ENCODE measurements around the gene PIK3CD.
A peak's percentile ranks its signal among the peaks of the same experiment; 100 is the strongest.
"Not testable (repeated sequence)": the region's sequence is repeated elsewhere in the genome, so short reads cannot be mapped to it uniquely, and the experiment has no call there.

The PIK3CD gene

DNA sequence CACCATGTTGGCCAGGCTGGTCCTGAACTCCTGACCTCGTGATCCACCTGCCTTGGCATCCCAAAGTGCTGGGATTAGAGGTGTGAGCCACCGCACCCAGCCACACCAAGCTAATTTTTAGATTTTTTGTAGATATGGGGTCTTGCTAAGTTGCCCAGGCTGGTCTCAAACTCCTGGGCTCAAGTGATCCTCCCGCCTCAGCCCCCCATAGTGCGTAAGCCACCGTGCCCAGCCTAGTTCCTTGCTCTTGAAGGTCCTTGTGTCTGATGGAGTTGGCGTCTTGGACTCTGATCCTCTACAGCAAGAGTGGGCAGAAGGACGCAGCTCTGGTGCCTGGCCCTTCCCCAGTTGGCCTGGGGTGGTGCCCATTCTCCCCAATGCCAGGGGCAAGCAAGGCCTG lies 24.6 kb downstream of the PIK3CD start:
- not testable (repeated sequence) for H3K27me3 Mint-ChIP-seq (ENCODE audit: low read depth); DNase-seq (ENCODE audit: low spot score); H3K9me3 Mint-ChIP-seq; H3K27ac Mint-ChIP-seq; H3K4me3 Mint-ChIP-seq
- Mint-ChIP-seq H3K4me1 (ENCODE audit: low read depth) (peaks cover 33% of the 10 kb centered on the region), H3K36me3 (ENCODE audit: low read depth) (peaks cover 49% of the 10 kb centered on the region)

GRCh38 chr1:9676815-9677393 lies 25.4 kb downstream of the PIK3CD start:
- Mint-ChIP-seq H3K4me3 (no peak overlapping the region), H3K27ac (peak overlapping the region; percentile 5), H3K9me3 (no peaks in the 10 kb centered on the region), H3K36me3 (ENCODE audit: low read depth) (peaks cover 43% of the 10 kb centered on the region), H3K4me1 (ENCODE audit: low read depth) (peaks cover 31% of the 10 kb centered on the region), H3K27me3 (ENCODE audit: low read depth) (no peaks in the 10 kb centered on the region)
- DNase-seq (ENCODE audit: low spot score): no peak

- H3K36me3 Mint-ChIP-seq (ENCODE audit: low read depth): peaks cover 34% of the 10 kb centered on the region
- H3K27ac Mint-ChIP-seq: no peak overlapping the region
- no peak overlapping the region for H3K4me3 Mint-ChIP-seq
- DNase-seq (ENCODE audit: low spot score): no peak
- H3K27me3 Mint-ChIP-seq (ENCODE audit: low read depth): no peaks in the 10 kb centered on the region
- H3K9me3 Mint-ChIP-seq: no peaks in the 10 kb centered on the region
- H3K4me1 Mint-ChIP-seq (ENCODE audit: low read depth): peaks cover 37% of the 10 kb centered on the region
These were observed 28.6 kb downstream of the PIK3CD start for GRCh38 chr1:9680091-9680490.

- Mint-ChIP-seq H3K4me1 (ENCODE audit: low read depth) (peaks cover 40% of the 10 kb centered on the region), H3K27me3 (ENCODE audit: low read depth) (no peaks in the 10 kb centered on the region), H3K9me3 (no peaks in the 10 kb centered on the region), H3K27ac (no peak overlapping the region), H3K36me3 (ENCODE audit: low read depth) (peaks cover 36% of the 10 kb centered on the region), H3K4me3 (no peak overlapping the region)
- no peak for DNase-seq (ENCODE audit: low spot score)
These were observed 29.3 kb downstream of the PIK3CD start for GRCh38 chr1:9680828-9681227.

DNA sequence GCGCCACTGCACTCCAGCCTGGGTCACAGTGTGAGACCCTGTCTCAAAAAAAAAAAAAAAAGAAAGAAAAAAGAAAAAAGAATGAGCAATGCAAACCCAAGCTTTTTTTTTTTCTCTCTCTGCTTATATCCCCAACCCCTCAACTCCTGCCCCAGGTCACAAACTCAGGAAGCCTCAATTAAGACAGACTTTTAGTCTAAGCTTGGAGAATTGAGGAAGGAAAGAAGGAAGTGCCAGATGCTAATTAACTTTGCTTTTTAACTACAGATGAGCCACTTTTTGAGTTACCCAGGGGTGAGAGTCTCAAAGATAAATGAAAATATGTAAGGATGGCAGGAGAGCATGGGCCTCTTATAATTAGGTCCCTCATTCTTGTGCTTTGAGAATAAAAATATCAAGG lies 33.3 kb downstream of the PIK3CD start:
- H3K4me1 Mint-ChIP-seq (ENCODE audit: low read depth): peaks cover 37% of the 10 kb centered on the region
- no peaks in the 10 kb centered on the region for H3K27me3 Mint-ChIP-seq (ENCODE audit: low read depth)
- peak overlapping the region; percentile 65 for H3K27ac Mint-ChIP-seq
- H3K4me3 Mint-ChIP-seq: no peak overlapping the region
- H3K36me3 Mint-ChIP-seq (ENCODE audit: low read depth): peaks cover 17% of the 10 kb centered on the region
- DNase-seq (ENCODE audit: low spot score): no peak
- no peaks in the 10 kb centered on the region for H3K9me3 Mint-ChIP-seq

GRCh38 chr1:9687120-9687873 lies 35.8 kb downstream of the PIK3CD start:
- H3K27me3 Mint-ChIP-seq (ENCODE audit: low read depth): no peaks in the 10 kb centered on the region
- peak; percentile 75 for DNase-seq (ENCODE audit: low spot score)
- no peaks in the 10 kb centered on the region for H3K9me3 Mint-ChIP-seq
- peak overlapping the region; percentile 70 for H3K4me3 Mint-ChIP-seq
- peaks cover 33% of the 10 kb centered on the region for H3K36me3 Mint-ChIP-seq (ENCODE audit: low read depth)
- H3K27ac Mint-ChIP-seq: peak overlapping the region; percentile 71
- H3K4me1 Mint-ChIP-seq (ENCODE audit: low read depth): peaks cover 49% of the 10 kb centered on the region

GRCh38 chr1:9687874-9688582 lies 36.5 kb downstream of the PIK3CD start:
- Mint-ChIP-seq H3K4me1 (ENCODE audit: low read depth) (peaks cover 50% of the 10 kb centered on the region), H3K4me3 (peak overlapping the region; percentile 70), H3K36me3 (ENCODE audit: low read depth) (peaks cover 37% of the 10 kb centered on the region), H3K27me3 (ENCODE audit: low read depth) (no peaks in the 10 kb centered on the region), H3K27ac (peak overlapping the region; percentile 67), H3K9me3 (no peaks in the 10 kb centered on the region)
- DNase-seq (ENCODE audit: low spot score): no peak

DNA sequence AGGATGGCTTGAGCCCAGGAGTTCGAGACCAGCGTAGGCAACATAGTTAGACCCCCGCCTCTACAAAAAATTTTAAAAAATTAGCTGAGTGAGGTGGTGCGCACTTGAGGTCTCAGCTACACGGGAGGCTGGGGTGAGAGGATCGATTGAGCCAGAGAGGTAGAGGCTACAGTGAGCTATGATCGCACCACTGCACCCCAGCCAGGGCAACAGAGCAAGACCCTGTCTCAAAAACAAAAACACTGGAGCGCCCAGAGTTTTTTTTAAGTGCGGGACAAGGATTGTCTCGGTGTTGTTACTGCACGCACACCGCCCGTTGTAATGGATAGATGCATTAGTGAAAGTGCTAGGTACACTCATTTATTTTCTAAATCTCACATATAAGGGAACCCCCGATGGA lies 37.1 kb downstream of the PIK3CD start:
- Mint-ChIP-seq H3K9me3 (no peaks in the 10 kb centered on the region), H3K4me1 (ENCODE audit: low read depth) (peaks cover 48% of the 10 kb centered on the region), H3K4me3 (peak overlapping the region; percentile 70), H3K36me3 (ENCODE audit: low read depth) (peaks cover 37% of the 10 kb centered on the region), H3K27ac (peak overlapping the region; percentile 63), H3K27me3 (ENCODE audit: low read depth) (no peaks in the 10 kb centered on the region)
- DNase-seq (ENCODE audit: low spot score): no peak

DNA sequence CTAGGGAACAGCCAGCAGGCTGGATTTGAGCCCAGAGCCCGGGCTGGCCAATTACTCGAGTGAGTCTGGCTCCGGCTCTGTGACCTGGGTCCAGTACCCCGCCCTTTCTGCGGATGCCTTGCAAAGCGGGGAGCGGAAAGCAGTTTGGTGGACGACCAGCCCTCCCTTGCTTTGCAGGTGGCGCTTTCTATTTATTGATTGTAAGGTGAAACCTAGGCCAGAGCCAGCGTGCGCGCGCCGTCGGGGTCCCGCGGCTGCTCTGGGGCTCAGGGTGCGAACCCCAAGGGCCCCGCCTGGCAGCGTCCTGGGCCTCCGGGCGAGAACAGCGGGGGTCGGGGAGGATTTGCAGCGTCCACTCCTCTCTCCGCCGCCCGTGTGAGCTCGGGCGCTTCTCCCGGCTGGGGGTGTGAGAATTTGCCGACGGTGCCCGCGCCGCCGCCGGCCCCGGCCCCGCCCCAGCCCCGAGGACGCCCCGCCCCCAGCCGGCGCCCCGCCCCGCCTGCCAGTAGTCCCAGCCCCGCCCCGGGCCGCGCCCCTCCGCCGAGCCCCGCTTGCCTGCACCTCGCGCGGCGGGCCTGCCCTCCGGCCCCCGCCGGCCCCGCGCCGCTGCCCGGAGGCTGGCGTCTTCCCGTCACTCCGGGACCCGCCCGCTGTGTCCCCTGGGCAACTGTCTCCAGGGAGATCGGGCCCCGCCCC lies 37.6 kb downstream of the PIK3CD start:
- peaks cover 38% of the 10 kb centered on the region for H3K36me3 Mint-ChIP-seq (ENCODE audit: low read depth)
- DNase-seq (ENCODE audit: low spot score): peak; percentile 73
- peaks cover 43% of the 10 kb centered on the region for H3K4me1 Mint-ChIP-seq (ENCODE audit: low read depth)
- H3K4me3 Mint-ChIP-seq: peak overlapping the region; percentile 70
- peak overlapping the region; percentile 15 for H3K27ac Mint-ChIP-seq
- H3K9me3 Mint-ChIP-seq: no peaks in the 10 kb centered on the region
- no peaks in the 10 kb centered on the region for H3K27me3 Mint-ChIP-seq (ENCODE audit: low read depth)

GRCh38 chr1:9689971-9690381 lies 38.4 kb downstream of the PIK3CD start:
- DNase-seq (ENCODE audit: low spot score): no peak
- H3K4me3 Mint-ChIP-seq: peak overlapping the region; percentile 84
- peaks cover 43% of the 10 kb centered on the region for H3K4me1 Mint-ChIP-seq (ENCODE audit: low read depth)
- H3K27ac Mint-ChIP-seq: peak overlapping the region; percentile 66
- no peaks in the 10 kb centered on the region for H3K9me3 Mint-ChIP-seq
- peaks cover 41% of the 10 kb centered on the region for H3K36me3 Mint-ChIP-seq (ENCODE audit: low read depth)
- H3K27me3 Mint-ChIP-seq (ENCODE audit: low read depth): no peaks in the 10 kb centered on the region

DNA sequence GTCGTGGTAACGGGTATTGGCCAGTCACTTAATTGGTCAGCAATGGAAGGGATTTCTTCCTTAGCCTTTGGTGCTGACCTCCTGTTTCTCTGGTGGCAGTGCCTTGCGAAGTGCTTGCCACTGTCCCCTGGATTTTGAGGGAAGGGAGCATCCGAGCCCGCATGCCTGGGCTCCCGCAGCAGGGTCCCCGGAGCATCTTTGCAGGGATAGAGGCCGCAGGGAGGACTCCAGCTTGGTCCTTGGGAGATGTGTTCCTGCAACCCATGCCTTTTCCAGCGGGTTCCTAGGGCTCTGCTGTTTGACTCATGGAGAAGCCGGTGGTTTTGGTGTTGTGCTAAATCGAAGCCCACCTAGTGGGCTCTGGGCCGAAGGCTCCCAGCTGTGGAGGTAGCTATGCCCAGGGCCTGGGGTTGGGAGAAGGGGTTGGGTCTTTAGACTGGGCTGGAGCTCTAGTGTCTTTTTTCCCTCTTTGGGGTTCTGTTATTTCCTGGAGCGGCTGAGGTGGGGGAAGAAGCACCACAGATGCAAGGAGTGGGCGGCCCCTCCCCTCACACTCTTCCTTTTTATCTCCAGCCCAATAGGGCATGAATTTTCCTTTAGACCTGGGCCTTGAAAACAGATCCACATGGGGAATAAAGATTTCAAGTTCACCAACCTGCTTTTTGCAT lies 39.0 kb downstream of the PIK3CD start:
- Mint-ChIP-seq H3K36me3 (ENCODE audit: low read depth) (peaks cover 45% of the 10 kb centered on the region), H3K4me1 (ENCODE audit: low read depth) (peaks cover 48% of the 10 kb centered on the region), H3K9me3 (no peaks in the 10 kb centered on the region)

GRCh38 chr1:9691108-9691445 lies 39.5 kb downstream of the PIK3CD start:
- Mint-ChIP-seq H3K27ac (peak overlapping the region; percentile 52), H3K4me3 (peak overlapping the region; percentile 84), H3K27me3 (ENCODE audit: low read depth) (no peaks in the 10 kb centered on the region), H3K9me3 (no peaks in the 10 kb centered on the region), H3K4me1 (ENCODE audit: low read depth) (peaks cover 43% of the 10 kb centered on the region), H3K36me3 (ENCODE audit: low read depth) (peaks cover 41% of the 10 kb centered on the region)
- DNase-seq (ENCODE audit: low spot score): peak; percentile 40

More for the DNA sequence above, 39.0 kb downstream of the PIK3CD start:
- H3K27ac Mint-ChIP-seq: peak overlapping the region; percentile 66
- H3K27me3 Mint-ChIP-seq (ENCODE audit: low read depth): no peaks in the 10 kb centered on the region
- DNase-seq (ENCODE audit: low spot score): no peak
- peak overlapping the region; percentile 84 for H3K4me3 Mint-ChIP-seq

- no peaks in the 10 kb centered on the region for H3K27me3 Mint-ChIP-seq (ENCODE audit: low read depth)
These were observed 40.2 kb downstream of the PIK3CD start for GRCh38 chr1:9691691-9692090.

More at GRCh38 chr1:9691691-9692090, 40.2 kb downstream of the PIK3CD start:
- no peaks in the 10 kb centered on the region for H3K9me3 Mint-ChIP-seq
- H3K4me3 Mint-ChIP-seq: peak overlapping the region; percentile 84
- H3K27ac Mint-ChIP-seq: peak overlapping the region; percentile 52
- DNase-seq (ENCODE audit: low spot score): no peak
- peaks cover 43% of the 10 kb centered on the region for H3K36me3 Mint-ChIP-seq (ENCODE audit: low read depth)
- H3K4me1 Mint-ChIP-seq (ENCODE audit: low read depth): peaks cover 40% of the 10 kb centered on the region

All from T-helper 2 cell treated with Interferon-gamma antibody and Interleukin-4, amounts not matched to agents 5 μg/mL and 100 μg/mL, for 36 hours (primary cell).